Muscle layer of duodenum (tissue), 2 donors: Measurements from ENCODE around the gene HAL.

Source experiments
- H3K27ac ChIP-seq: one replicate; pipeline ENCODE4 v1.7.0; 2013; ENCODE audit warnings: mild to moderate bottlenecking, low read length
- H3K27me3 ChIP-seq: one replicate; pipeline ENCODE4 v1.7.0; 2013; ENCODE audit warnings: low read depth, mild to moderate bottlenecking, control low read depth, low read length
- H3K36me3 ChIP-seq, 2 donors: one replicate each; pipeline ENCODE4 v1.7.0; 2013; ENCODE audit warnings: low read length in 2 of 2, control low read depth in 1 of 2, mild to moderate bottlenecking in 1 of 2; ENCODE audit not compliant: insufficient read depth in 2 of 2, control insufficient read depth in 1 of 2
- H3K4me1 ChIP-seq, 2 donors: one replicate each; pipeline ENCODE4 v1.7.0; 2013; ENCODE audit warnings: low read length in 2 of 2, mild to moderate bottlenecking in 2 of 2, control low read depth in 1 of 2, moderate library complexity in 1 of 2; ENCODE audit not compliant: insufficient read depth in 2 of 2, control insufficient read depth in 1 of 2
- H3K4me3 ChIP-seq, 2 donors: one replicate each; pipeline ENCODE4 v1.7.0; 2013; ENCODE audit warnings: low read length in 2 of 2, low read depth in 1 of 2, mild to moderate bottlenecking in 1 of 2
- H3K9me3 ChIP-seq, 2 donors: one replicate each; pipeline ENCODE4 v1.7.0; 2013; ENCODE audit warnings: low read length in 2 of 2, control low read depth in 1 of 2, mild to moderate bottlenecking in 1 of 2; ENCODE audit not compliant: control insufficient read depth in 1 of 2
- donor health status: healthy.

HAL gene

DNA sequence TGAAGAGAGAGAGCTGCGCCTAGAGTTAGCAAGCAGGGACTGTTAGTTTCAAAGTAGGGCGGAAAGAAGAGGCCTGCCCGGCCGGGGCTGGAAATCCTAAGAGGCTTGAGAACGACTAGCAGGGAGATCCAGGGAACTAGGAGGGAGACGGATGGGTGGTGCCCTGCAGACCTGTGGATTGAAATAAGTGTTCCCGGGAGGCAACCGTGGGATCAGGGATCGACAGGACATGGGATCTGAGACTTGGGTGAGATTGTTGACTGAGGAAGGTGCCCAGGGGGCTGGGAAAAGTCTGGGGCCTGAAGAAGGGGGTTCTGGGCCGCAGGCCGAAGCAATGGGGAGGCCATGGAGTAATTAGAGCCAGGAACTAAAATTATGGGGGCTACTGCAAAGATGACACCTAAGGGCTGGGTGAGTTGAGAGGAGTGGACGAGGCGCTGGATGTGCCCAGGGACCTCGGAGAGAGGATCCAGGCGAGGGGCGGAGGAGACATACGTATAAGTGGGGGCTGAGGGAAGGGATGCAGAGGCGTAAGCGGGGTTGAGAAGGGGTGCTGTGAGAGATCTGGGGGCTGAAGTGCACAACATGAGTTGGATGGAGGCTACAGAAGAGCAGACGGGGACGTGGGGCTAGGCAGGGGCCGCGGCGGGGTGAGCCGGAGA lies 38.6 kb upstream of the HAL start:
- H3K27ac ChIP-seq, result peak overlapping the region; percentile 87
- no peaks in the 10 kb centered on the region for H3K36me3 ChIP-seq
- H3K4me3 ChIP-seq, result peak overlapping the region; percentile 84 to 98
- no peaks in the 10 kb centered on the region for H3K9me3 ChIP-seq
- H3K27me3 ChIP-seq, result no peaks in the 10 kb centered on the region
- H3K4me1 ChIP-seq, result peaks cover 6 to 20% of the 10 kb centered on the region in 2 donors

DNA sequence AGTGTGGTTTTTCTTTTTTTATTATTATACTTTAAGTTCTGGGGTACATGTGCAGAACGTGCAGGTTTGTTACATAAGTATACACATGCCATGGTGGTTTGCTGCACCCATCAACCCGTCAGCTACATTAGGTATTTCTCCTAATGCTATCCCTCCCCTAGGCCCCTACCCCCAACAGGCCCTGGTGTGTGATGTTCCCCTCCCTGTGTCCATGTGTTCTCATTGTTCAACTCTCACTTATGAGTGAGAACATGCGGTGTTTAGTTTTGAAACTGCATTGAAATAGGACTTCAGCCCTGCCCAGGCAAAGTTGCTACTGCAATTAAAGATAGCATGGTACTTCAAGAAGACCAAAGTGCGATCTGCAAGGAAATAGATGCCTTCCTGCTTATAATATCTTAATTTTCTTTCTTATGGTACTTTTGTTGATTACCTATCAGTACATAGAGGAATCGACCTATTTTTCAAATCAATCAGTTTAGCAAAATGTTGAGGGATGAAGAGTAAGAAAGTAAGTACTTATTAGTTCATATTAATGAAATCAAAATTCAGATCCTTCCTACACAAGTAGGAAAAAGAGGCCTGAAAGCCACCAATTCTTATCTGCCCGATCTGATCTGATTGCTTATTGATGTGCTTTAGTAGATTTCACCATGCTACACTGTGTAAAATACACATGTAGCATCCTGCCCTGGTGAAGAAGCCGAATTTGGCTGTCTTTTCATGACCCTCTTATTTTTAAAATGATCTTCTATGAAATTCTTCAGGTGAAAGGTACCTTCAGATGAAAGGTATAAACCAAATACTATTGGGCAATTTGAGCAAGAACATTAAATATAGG lies 37.6 kb upstream of the HAL start:
- H3K4me1 ChIP-seq, result peaks cover 6 to 20% of the 10 kb centered on the region in 2 donors
- no peaks in the 10 kb centered on the region for H3K9me3 ChIP-seq
- H3K27me3 ChIP-seq, result no peaks in the 10 kb centered on the region
- H3K4me3 ChIP-seq, result peak overlapping the region; percentile 84 to 98
- peak overlapping the region; percentile 87 for H3K27ac ChIP-seq
- H3K36me3 ChIP-seq, result no peaks in the 10 kb centered on the region

DNA sequence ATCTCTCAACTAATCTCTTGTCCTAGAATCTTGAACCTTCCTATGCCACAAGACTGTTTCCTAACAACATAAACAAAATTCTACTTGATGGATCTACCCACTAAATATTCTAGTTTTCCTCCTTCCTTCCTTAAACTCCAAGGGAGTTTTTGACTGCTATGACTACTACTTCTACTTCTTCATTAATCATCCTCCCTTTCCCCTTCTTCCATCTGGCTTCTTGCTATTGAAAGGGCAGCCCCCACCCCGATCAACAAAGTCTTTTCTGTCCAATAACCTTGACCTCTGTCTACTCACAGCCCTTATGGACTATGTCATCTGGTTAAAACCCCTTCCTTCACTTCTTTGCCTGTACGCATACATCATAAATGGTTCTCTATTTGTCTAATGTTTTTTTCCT lies 33.7 kb upstream of the HAL start:
- peaks cover 6 to 16% of the 10 kb centered on the region in 2 donors for H3K4me1 ChIP-seq
- no peak overlapping the region for H3K27ac ChIP-seq
- no peaks in the 10 kb centered on the region for H3K9me3 ChIP-seq
- H3K4me3 ChIP-seq, result no peak overlapping the region
- peaks cover 15 to 24% of the 10 kb centered on the region in 2 donors for H3K36me3 ChIP-seq
- no peaks in the 10 kb centered on the region for H3K27me3 ChIP-seq

DNA sequence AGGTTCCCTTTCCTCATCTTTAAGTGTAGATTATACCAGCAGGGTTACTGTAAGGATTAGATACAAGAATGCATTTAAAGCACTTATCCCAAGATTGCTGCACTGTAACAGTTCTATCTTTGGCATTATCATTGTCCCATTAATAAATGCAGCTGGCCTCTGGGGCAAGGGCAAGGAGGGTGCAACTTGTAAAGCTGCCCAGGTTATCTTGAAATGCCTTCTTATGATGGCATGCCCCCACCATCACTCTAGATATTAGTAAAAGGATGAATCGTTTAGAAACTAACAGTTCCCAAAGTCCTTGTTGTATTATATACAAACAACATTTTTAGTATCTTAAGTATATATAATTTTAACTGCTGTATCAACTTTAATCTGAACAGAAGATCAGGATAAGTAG lies 32.4 kb upstream of the HAL start:
- Histone ChIP-seq H3K27ac (no peak overlapping the region), H3K9me3 (no peaks in the 10 kb centered on the region), H3K4me3 (no peak overlapping the region), H3K36me3 (peaks cover 23 to 24% of the 10 kb centered on the region in 2 donors), H3K4me1 (peaks cover 0 to 3% of the 10 kb centered on the region in 2 donors), H3K27me3 (no peaks in the 10 kb centered on the region)

DNA sequence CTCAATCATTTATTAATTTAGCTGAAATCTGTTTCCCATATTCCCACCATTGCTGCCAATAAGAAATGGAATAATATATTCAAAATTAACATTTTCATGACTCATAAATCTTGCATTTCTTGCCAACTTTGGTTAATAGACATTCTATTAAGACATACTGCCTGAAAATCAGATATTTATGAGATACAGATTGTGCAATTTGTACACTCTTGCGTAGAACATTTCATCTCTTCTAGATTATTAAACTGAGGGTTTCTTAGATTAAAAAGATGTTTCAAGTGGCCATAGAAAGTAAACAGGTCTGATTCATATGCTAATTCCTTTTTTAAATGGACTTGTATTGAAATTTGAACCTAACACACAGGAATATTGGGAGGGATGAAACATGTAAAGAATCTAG lies 30.2 kb upstream of the HAL start:
- Histone ChIP-seq H3K4me1 (no peaks in the 10 kb centered on the region), H3K4me3 (no peak overlapping the region), H3K36me3 (peaks cover 29 to 37% of the 10 kb centered on the region in 2 donors), H3K9me3 (no peaks in the 10 kb centered on the region), H3K27ac (no peak overlapping the region), H3K27me3 (no peaks in the 10 kb centered on the region)

DNA sequence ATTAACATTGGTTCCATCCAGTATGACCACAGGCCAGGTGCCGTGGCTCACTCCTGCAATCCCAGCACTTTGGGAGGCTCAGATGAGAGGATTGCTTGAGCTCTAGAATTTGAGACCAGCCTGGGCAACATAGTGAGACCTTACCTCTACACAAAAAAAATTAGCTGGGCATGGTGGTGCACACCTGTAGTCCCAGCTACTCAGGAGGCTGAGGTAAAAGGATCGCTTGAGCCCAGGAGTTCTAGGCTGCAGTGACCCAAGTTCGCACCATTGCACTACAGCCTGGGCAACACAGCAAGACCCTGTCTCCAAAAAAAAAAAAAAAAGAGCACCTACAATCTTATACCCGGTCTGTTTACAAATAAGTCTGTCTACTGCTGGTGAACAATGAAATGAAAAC lies 29.4 kb upstream of the HAL start:
- Histone ChIP-seq H3K27ac (no peak overlapping the region), H3K36me3 (peaks cover 29 to 44% of the 10 kb centered on the region in 2 donors), H3K9me3 (no peaks in the 10 kb centered on the region)

DNA sequence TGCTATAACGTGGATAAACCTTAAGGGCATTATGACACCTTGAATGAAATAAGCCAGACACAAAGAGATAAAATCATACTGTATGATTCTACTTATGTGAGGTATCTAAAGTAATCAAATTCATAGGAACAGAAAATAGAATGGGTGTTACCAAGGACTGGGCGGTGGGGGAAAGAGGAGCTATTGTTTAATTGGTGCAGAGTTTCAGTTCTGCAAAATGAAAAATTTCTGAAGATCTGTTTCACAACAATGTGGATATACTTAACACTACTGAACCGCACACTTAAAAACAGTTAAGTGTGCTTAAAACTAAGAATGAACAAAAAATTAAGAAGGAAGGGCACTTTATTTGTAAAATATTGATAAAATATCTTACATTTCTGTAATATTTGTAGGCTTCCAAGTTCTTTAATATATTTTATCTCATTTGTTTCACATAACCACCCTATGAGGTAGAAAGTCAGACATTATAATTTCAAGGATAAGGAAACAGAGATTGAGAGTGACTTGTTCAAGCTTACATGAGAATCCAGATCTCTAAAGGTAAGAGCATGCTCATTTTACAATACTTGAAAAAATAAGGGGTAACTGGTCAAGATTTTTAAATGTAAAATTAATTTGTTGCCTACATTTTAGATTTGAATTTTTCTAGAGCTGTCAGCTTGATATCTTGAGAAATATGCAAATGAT lies 24.3 kb upstream of the HAL start:
- Histone ChIP-seq H3K36me3 (peaks cover 10 to 52% of the 10 kb centered on the region in 2 donors), H3K9me3 (no peaks in the 10 kb centered on the region), H3K4me1 (no peaks in the 10 kb centered on the region), H3K27me3 (no peaks in the 10 kb centered on the region), H3K27ac (no peak overlapping the region), H3K4me3 (no peak overlapping the region)

More for the DNA sequence above, 29.4 kb upstream of the HAL start:
- Histone ChIP-seq H3K4me3 (no peak overlapping the region), H3K27me3 (no peaks in the 10 kb centered on the region), H3K4me1 (no peaks in the 10 kb centered on the region)

DNA sequence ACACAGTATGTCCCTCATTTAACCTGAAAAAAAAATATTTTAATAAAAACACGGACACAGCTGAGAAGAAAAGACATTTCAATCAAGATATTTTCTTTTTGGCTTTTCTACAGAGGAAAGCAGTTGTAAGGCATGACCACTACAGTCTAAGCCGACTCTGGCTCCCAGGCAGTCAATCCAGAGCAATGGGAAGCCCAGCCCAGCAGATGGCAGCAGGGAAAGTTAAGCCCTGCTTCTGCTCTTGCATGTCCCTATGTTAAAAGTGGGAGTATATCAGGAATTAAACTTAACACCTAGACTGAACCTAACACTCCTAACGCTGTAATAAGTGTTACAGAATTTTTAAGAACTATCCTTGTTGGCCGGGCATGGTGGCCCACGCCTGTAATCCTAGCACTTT lies 19.5 kb upstream of the HAL start:
- Histone ChIP-seq H3K27ac (no peak overlapping the region), H3K36me3 (peaks cover 31 to 53% of the 10 kb centered on the region in 2 donors), H3K27me3 (no peaks in the 10 kb centered on the region), H3K4me1 (no peaks in the 10 kb centered on the region), H3K9me3 (no peaks in the 10 kb centered on the region), H3K4me3 (no peak overlapping the region)

DNA sequence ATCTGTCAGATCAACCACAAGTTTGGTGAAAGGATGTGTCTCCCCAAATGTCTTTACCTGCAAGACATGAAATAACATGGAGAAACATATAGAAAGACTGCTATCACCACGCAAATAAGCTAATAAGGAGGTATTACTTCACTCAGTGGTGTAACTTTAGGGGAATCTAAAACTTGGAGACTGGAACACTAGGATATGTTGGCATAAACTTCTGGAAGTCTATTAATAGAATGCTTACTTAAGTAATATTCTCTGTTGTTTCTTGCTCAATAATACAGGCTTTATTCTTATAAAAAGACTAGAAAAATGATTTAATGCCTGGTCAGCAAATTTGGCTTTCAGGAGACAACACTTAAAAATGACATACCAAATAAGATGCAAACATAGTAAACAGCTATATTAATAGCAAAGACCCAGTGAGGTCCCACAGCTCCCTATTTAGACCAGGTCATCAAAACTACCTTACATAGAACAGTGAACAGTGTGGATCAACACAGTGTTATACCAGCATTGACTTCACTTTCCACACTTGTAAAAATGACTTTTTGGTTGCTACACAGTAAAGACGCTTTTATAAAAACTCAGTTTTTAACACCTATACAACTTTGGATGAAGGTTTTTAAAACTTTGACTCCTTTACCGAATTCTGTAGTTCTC lies 18.9 kb upstream of the HAL start:
- no peaks in the 10 kb centered on the region for H3K9me3 ChIP-seq
- H3K36me3 ChIP-seq, result peaks cover 37 to 53% of the 10 kb centered on the region in 2 donors
- no peak overlapping the region for H3K27ac ChIP-seq
- H3K27me3 ChIP-seq, result no peaks in the 10 kb centered on the region
- no peak overlapping the region for H3K4me3 ChIP-seq
- no peaks in the 10 kb centered on the region for H3K4me1 ChIP-seq

DNA sequence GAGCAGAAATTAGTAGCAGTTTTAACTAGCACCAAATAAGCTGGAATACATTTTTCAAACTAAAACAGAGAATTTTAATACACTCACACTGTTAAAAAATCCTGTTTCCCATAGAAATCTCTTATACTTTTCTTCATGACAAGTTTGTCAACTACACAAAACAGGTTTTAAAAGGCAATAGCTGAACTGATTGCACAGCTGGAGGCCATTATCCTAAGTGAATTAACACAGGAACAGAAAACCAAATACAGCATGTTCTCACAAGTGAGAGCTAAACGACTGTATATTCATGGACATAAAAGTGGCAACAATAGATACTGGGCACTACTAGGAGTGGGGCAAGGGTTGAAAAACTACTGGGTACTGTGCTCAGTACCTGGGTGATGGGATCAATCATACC lies 11.6 kb upstream of the HAL start:
- H3K27me3 ChIP-seq, result no peaks in the 10 kb centered on the region
- H3K9me3 ChIP-seq, result no peaks in the 10 kb centered on the region
- no peak overlapping the region for H3K4me3 ChIP-seq
- H3K36me3 ChIP-seq, result peaks cover 42 to 74% of the 10 kb centered on the region in 2 donors
- H3K27ac ChIP-seq, result no peak overlapping the region
- no peaks in the 10 kb centered on the region for H3K4me1 ChIP-seq

DNA sequence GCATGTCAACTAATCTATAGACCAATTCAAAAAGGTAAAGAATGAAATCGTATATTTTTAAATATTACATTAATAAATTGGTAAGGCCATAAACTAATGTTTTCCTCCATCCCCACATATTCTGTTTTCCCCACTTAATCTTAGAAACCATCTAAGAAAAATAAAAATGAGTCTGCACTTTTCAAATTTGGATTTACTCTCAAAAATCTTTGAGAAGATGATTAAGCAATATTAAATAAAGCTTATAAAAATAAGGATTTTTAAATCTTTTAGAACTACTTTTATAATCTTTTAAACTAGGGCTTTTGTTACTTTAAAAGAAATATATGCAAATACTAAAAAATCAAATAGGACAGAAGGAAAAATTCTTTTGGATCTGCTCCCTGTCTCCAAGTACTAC lies 10.6 kb upstream of the HAL start:
- Histone ChIP-seq H3K36me3 (peaks cover 39 to 73% of the 10 kb centered on the region in 2 donors), H3K4me3 (no peak overlapping the region), H3K4me1 (no peaks in the 10 kb centered on the region)

More for the DNA sequence above, 10.6 kb upstream of the HAL start:
- no peaks in the 10 kb centered on the region for H3K27me3 ChIP-seq
- no peak overlapping the region for H3K27ac ChIP-seq
- no peaks in the 10 kb centered on the region for H3K9me3 ChIP-seq
